T follicular helper cell (primary cell): ENCODE measurements around the gene GLIS1.

Experiments
- DNase-seq: peaks from one replicate; pipeline ENCODE4 v3.0.0-alpha.2; 2020; ENCODE audit warnings: low read depth

The GLIS1 gene

DNA sequence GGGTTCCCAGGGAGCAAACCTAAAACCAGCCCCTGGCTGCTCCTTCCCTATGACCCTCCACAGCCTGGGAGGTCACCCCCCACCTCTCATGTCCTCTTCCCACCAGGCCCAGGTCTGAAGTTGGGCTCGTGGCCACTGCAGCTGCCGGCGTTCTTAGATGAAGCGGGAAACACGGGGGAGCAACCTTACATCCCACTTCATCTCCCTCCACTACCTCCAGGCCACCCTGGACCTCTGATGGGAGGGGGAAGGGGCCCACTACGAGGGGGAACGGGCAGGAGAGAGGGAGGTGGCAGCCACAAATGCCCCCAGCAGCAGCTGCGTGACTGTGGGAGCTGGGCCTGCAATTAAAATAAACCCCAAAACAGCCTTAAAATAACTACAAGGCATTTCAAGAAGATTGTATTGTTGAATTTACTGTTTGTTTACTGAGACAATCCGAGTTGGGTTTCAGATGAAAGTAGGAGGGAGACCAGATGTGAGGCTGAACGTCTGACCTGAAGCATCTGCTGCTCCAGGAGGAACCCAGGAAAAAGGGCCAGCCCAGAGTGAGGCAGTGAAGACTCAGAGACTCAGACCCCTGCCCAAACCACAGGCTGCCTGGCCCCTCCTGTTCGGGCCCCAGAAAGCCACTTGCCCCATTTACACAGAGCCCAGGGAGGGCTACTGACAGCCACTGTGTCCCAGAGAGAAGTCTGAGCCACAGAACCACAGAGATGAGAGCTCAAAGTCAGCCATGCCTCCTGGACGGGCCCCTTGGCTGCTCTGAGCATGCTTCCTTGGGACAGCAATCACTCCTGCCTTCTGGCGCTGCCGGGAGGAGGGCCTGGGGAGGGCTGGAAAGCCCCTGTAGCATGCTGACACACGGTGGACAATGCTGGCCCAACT lies 59.8 kb downstream of the GLIS1 start:
- DNase-seq: no peak

DNA sequence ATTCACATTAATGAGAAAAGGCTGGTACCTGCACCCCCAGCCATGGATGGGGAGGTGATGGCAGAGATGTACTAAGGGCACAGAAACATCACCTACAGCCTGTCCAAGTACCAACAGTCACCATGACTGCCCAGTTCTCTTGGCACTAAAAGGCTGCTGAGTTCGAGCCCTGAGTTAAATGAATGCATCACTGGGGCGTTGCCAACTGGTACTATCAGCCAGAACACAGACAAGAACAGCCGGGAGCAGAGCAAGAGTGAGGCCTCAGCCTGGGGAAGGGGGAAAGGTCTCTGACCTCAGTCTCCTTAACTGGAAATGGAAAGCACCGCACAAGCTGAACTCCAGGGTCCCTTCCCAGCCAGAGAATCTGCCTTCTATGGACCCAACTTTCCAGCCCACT lies 60.5 kb downstream of the GLIS1 start:
- no peak for DNase-seq

DNA sequence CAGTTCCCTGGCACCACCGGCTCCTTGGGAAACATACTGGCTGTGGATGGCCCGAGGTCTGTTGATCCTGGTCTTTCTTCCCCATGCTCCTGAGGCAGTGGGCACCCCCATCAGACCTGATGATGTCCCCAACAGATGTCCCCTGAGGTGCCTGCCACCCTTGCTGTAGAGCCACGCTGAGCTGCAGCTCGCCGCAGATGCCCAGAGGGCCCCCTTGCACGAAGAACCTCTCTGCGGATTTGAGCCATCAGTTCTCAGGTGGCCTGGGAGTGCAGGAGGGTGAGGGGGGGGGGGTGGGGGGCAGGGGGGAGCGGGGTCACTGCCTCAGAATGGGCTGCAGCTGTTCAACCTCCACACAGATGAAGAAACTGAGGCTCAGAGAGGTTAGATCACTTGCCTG lies 60.9 kb downstream of the GLIS1 start:
- DNase-seq: no peak

DNA sequence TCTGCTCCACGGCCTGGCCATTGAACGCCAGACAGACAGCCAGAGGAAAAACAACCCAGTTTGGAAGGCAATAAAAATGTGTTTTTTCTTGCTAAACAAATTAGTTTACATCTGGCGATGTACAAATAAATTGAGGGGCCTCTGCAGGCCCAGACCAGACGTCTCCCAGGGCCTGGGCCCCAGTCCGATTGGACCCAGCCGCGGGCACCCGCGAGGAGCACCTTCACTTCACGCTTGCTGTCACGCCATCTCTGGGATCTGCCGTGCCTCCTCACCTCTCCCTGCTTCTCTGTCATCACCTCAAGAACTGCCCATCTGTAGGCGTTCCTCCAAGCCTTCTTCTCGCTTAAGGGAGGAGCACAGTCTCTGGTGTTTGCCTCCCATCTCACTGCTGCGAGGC lies 61.5 kb downstream of the GLIS1 start:
- no peak for DNase-seq

DNA sequence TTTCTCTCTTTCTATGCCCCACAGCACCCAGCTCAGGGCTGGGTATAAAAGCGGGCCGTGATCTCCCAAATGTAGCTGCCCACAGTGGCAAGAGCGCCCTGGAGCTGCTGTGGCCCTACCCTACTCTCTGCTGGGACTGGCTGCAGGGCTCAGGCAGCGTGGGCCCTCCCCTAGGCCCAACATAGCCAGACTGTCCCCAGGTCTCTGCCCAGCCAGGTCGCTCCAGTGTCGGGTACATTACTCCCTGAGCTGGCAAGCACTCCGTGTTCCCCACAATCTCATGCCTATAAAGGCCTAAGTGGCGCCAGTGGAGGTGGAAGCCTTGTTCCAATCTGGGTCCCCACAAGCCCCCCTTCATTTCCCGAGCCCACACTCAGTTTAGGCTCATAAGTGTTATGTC lies 66.2 kb downstream of the GLIS1 start:
- DNase-seq: no peak

DNA sequence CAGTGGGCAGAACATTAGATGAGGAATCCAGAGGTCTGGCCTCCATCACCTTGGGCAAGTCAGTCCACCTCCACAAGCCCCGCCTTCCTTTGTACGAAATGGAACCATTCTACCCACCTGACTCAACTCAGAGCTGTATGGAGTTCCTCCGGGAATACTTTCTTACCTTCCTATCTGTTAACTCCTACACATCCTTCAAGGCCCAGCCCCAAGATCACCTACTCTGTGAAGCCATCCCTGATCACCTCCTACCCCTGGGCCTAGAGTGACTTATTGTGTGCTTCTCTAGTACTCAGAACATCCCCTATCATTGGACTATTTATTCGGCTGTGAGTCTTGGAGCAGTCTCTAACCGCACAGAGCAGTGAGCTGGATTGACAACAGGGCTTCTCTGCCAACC lies 66.7 kb downstream of the GLIS1 start:
- no peak for DNase-seq

DNA sequence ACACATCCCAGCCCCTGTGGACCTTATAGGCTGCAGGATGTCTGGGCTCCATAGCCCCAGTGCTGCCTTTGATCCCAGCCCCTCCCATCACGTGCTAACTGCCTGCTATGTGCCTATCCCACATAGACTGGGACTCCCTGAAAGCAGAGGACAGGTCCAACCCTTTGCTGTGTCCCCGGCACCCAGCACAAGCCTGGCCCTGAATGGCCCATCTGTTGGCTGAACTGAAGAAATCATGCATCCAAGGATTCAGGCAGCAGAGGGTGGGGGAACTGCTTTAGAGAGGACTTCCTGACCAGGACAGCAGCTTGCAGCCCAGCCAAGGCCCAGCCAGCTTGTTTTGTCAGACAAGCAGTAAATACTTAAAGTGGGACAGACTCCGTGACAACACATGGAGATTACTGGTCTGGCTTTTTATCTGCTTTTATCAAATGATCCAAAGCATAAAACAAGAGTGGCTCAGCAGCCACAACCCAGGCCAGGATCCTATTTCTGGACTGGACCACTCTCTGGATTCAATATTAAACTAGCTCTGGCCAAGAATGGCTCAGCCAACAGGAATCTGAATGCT lies 69.3 kb downstream of the GLIS1 start:
- no peak for DNase-seq

DNA sequence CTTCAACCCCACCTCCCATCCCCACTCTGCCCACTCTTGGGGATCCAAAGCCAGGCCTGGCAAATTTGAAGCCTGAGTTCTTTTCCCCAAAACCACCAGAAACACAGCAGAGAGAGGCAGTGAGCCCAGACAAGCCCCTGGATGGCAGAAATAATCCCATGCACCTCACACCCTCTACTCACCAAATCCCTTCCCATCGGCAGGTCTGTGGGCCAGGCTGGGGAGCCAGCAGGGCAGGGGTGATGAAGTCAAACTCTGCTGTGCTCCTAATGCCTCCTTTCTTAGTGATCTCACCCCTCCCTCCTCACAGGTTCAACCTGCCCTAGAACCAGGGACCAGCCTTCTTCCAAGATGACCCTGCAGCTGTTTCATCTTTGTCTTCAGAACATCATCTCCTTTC lies 72.4 kb downstream of the GLIS1 start:
- no peak for DNase-seq

DNA sequence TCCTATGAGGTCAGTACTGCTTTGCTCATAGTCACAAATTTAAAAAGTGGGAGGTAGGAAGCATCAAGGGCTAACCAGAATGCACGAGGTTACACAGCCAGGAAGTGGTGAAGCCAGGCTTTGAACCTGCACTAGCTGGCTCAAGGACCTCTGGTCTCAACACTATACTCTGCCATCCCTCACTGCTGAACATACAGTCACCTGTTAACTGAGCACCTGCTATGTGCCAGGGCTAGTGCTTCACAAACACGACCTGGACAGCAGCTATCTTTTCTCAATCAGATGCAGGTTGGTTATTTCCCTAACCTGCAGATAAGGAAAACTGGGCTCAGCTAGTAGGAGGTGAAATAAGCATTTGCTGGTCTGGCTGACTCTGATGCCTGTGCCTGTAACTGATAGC lies 73.0 kb downstream of the GLIS1 start:
- DNase-seq: no peak

DNA sequence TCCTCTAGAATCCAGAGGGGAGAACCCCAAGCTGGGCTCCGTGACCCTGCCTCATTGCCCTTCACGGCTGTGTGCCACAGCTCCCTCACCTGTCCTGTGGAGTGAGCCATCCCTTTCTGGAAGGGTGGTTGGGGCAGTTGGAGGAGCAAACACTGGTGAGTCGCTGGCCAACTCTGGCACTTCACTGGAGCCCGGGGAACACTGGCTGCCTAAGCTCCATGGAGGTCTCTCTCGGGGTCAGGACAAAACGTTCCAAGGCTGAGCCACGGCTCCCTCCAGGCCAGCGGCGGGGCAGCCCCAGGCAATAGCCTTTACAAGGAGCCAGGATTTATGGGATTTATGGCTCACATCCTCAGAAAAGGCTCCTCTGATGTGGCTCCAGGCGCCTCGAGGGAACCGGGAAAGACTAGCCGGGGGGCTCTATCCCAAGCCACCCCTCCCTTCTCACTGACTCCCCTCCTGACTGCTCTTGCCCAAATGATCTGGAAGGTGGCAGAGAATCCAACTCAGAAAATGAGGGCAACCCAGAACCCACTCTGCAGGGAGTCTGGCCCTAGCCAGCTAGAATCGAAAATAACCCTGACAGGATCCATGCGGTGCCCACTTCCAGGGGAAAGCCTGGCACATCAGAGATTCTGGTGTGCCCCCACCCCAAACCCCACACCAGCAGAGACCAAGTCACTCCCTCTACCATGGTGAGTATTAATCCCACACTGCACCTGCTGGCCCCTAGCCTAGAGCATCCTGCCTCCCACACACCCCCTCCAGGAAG lies 75.2 kb downstream of the GLIS1 start:
- no peak for DNase-seq

DNA sequence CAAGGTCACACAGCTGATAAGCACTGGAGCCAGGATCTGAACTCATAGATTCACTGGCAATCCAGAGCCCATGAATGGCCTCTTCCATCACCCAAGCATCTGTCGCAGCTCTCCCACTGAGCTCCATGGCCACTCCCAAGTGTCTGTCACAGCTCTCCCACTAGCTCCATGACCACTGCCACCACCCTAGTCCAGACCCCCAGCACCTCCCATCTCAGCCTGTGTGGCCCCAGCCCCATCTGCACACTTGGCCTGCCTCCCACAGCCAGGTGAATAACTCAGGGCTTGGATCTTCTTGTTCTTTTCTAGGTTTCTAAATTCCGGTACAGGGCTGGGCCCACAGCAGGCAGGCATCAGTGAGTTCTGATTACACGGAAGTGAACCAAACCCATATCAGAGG lies 76.0 kb downstream of the GLIS1 start:
- no peak for DNase-seq

DNA sequence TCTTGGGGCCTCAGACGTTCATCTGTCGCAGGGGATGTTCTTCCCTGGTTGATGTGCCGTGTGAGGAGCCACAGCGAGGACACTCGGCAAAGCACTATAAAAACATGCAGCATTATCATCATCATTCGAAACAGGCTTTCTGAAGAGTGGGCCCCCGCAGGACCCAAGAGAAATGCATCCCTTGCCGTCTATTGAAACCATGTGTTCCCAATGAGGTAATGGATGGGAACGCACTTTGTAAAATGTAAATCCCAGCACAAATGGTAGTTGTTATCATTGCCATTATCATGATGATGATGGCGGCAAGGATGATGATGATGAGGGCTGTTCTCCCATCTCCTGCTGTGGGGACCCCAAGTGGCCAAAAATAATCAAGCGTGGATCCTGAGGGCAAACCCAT lies 76.8 kb downstream of the GLIS1 start:
- no peak for DNase-seq

DNA sequence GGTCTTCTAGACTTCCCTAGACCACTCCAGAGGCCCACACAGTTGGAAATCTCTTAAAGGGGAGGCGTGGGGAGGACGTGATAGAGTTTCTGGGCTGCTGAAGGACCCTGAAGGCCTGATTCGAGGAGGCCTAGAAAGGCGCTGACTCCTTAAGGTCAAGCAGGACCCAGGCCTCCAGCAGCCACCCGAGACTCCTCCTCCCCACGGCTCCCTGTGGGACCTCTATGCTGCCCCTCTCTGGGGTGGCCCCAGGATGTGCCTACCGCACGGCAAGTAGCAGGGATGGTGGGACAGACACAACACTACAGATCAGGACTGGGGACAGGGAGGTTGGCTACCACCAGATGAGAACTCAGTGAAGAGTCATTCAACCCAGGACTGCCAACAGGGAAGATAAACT lies 77.5 kb downstream of the GLIS1 start:
- DNase-seq: no peak

DNA sequence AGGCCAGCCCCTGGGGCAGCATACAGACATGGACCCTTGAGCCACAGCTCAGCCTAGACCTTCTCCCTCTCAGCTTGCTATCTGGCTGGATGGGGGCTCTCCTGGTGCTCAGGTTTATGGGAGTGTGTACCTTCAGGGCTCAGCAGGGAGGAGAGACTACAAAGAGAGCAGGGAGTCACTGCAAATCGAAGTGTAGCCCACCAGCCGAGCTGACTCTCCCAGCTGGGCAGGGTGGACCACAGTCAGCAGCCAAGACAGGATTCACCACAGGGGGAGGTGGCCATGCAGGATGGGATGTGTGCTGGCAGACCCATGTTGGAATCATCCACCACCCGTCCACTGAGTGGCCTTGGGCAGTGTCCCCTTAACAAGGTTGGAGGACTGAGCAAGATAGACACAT lies 78.3 kb downstream of the GLIS1 start:
- DNase-seq: no peak

DNA sequence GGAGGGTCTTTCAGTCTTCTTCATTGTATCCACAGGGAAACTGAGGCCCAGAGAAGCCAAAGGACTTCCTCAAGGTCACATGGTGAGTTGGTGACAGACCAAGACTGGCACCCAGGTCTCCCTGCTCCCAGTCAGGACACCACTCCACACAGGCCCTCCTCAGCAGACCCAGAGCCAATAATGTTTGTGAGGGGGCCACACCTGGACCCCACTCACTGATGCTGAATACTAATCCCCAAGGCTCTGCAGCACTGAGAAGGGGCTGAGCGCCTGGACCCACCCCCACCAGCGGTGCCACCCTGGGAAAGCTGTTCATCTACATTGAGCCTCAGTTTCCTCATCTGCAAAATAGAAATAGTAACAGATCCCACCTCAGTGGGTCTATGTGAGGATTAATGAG lies 79.5 kb downstream of the GLIS1 start:
- no peak for DNase-seq

DNA sequence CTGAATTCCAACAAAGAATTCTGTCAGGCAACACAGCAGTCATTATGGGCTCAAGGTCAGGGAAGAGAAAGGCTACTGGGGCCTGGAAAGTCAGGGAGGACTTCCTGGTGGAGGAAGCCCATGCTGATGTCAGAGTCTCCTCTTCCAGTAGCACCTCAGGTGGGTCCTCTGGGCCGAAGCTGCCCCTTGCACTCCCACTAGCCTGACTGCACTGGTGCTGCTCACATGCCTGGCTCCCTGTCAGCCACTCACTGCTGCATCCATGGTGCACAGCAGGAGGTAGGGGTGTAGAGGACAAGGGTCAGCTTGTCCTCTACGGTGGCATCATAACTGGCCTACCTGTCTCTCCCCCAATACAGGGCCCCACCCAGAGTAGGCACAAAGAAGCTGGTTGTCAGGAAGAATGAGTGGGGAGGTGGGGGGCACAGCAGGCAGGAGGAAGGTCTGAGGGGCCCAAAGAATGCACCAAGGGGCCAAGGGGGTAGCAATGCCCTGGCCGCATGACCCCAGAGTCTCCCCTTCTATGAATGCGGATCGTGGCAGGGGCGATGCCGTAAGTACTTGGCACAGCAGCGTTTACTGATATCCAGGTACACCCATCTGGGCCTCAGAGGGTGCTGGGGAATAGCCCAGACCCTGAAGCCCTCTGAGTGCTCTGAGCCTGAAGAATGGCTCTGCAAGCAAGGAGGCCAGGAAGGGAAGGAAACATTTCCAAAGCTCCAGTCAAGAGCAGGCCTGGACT lies 80.3 kb downstream of the GLIS1 start:
- no peak for DNase-seq

DNA sequence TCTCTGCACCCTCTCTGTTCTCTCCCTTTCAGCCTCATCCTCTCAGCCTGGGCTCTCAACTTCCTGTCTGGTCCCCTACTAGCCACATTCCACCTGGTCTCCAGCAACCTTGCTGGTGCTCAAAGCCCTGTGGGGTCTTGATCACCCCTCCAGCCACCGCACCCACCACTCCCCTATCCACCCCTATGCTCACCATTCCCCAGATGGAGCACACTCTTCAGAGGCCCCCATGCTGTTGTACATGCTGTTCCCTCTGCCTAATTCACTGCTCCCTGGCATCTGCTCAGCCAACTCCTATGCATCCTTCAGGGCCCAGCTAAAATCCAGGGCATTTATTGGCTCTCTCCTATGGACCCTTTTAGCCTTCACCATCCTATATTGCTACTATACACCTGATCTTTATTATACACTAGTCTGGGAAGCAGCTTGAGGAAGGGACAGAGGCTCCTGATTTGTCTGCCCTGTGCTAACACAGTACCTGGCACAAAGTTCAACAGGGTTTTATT lies 81.0 kb downstream of the GLIS1 start:
- DNase-seq: no peak

DNA sequence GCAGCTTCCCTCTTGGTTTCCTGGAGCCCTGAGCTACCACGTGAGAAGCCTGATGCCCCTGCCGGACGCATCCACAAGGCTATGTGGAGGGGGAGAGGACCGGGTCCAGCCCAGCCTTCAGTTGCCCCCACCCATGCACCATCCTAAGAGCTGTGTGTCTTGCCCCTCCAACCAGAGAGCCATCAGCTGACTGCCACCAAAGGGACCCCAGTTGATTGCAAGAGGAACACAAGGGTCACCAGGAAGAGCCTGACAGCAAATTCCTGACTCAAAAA lies 81.5 kb downstream of the GLIS1 start:
- no peak for DNase-seq

DNA sequence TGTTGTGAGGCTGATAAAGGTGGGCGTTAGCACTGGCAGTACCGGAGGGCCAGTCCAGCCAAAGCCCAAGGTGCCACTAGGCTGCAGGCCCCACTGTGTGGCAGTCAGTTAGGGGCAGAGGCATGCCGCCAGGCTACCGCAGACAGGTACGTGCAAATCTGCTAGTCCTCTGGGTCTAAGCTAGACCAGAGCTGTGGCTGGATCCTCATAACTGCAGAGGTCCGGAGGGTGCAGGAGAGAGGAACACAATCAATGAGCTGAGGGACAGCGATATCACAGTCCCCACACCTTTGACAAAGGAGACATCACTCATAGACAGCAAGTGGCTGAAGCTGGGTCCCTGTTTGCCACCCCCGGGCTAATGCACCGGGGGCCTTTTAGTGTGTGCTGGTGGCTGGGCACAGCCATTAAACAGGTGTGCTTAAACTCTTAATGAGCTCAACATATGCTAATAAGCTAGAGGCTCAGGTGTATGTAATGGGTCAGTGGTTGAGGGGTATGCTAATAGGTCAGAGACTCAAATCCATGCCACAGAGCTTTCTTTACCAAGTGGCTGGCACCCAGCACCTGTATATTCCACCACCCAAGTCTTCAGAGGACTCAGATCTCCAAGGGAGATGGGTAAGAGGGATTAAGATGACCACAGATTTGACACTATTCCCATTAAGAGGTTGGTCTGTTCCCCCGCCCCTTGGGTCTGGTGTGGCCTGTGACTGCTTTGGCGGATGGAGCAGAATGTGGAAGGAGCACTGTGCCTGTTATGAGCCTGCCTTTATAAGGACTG lies 82.0 kb downstream of the GLIS1 start:
- no peak for DNase-seq

DNA sequence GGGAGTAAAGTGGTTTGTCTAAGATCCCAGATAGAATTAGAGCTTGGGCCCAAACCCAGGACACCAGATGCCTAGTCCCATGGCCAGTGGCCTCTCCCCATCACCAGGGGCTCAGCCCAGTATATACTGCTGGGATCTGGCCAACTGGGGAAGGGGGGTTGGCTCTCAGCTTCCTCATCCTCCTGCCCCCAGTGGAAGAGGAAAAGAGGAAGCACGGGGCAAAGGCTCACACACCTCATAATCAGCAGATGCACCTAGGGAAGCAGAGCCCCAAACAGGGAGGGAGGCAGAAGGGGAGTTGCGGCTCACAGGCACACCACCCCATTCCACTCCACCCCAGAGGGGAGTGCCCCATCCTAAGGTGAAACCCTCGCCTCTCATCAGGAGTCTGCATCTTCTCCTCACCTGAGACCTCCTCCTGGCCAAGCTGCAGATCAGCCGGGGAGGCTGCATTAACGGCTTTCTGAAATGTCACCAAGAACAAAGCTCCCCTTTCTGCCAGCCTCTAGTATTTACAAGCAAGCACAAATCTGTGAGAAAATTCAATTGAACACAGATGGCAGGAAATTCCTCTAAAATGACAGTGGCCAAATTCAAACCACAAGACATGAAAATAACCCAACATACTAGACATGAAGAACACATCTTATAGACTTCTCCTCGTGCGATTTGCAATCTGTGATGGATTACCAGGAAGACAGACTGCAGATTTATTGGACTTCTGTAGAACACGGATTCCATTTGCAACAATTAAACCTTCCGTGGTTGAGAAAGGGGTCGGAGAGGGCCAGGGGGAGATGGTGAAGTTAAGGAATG lies 82.8 kb downstream of the GLIS1 start:
- no peak for DNase-seq
